KOPT-K1 (cell line): ENCODE measurements around the gene EHD4.

Experiments
- H3K27ac ChIP-seq: fragments of 200-600 bp; sonication (generic); 2 replicates; pipeline ENCODE4 v1.5.1; 2016; ENCODE audit warnings: antibody characterized with exemption, mild to moderate bottlenecking, low read depth, low read length; ENCODE audit not compliant: poor library complexity, severe bottlenecking
- H3K36me3 ChIP-seq: fragments of 200-600 bp; sonication (generic); 2 replicates; pipeline ENCODE4 v1.5.1; 2017; ENCODE audit warnings: antibody characterized with exemption, mild to moderate bottlenecking, low read length, moderate library complexity; ENCODE audit not compliant: insufficient read depth
- H3K9me3 ChIP-seq: fragments of 200-600 bp; sonication (generic); 2 replicates; pipeline ENCODE4 v1.5.1; 2017; ENCODE audit warnings: antibody characterized with exemption, low read length, mild to moderate bottlenecking; ENCODE audit not compliant: insufficient read depth, poor library complexity, severe bottlenecking

Gene EHD4

DNA sequence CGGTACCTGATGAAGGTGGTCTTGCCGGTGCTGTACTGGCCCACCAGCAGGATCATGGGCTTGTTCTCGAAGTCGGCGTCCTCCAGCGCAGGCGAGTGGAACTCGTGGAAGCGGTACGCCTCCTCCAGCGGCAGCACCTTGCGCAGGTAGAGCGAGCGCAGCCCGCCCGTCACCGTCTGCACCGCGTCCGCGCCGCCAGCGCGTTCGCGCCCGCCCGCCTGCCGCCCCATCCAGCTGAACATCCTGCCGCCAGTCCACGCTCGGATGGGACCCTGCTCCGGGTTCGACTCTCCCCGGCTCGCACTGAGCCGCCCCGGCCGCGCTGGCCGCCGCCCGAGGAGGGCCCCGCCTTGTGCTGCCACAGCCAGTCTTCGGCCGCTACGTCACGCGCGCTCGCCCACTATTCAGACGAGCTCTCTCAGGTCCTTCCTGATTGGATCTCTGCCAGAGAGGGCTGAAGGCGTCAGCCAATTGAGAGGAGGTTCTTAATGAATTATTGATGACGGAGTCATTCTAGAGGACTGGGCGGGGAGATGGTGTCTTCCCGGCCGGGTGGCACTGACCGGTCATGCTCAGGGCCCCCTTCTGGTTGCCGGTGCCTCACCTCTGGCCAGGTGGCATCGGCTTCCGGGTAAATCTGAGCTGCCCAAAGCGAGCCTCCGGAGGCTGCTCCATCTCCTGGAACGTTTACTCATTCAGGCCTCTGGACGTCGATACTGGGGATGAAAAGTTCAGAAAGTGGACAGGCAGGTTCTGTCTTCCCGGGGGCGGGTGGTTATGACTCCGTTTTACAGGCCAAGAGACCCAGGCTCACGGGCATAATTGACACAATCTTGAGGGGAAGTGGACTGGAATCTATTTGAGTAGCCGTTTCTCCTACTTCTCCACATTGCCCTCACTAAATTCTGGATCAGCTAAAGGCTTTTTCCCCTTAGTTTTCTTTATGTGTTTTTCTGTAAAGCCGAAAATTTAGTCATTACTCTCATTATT lies at the start of gene EHD4:
Gene EHD4, minus strand, starts transcription at position 305 of the 990 bp plus-strand sequence. Its CDS starts 63 bp downstream, at position 242.
- H3K27ac ChIP-seq = no peak within 1 kb of the TSS
- no peaks in the 10 kb centered on the region for H3K9me3 ChIP-seq
- H3K36me3 ChIP-seq = no peaks in the 10 kb centered on the region

DNA sequence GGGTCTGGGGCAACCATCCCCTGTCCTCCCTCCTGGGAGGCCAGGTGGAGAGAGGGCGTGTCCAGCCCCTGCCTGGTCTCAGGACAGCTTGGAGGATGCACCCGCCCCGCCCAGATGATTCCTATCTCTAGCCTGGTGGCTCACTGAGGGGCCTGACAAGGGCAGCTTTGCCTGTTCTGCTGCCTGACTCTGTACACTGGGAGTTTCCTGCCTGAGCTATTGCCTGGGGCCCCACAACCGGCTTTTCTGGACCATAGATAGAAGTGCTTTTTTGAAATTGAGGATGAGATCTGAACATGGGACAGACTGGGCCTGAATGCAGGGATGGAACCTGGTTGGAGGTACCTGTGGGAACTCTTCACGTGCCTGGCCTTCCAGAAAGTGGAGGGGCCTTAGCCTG lies 49.2 kb upstream of the EHD4 start:
- Histone ChIP-seq H3K9me3 (no peaks in the 10 kb centered on the region), H3K27ac (no peak overlapping the region)

DNA sequence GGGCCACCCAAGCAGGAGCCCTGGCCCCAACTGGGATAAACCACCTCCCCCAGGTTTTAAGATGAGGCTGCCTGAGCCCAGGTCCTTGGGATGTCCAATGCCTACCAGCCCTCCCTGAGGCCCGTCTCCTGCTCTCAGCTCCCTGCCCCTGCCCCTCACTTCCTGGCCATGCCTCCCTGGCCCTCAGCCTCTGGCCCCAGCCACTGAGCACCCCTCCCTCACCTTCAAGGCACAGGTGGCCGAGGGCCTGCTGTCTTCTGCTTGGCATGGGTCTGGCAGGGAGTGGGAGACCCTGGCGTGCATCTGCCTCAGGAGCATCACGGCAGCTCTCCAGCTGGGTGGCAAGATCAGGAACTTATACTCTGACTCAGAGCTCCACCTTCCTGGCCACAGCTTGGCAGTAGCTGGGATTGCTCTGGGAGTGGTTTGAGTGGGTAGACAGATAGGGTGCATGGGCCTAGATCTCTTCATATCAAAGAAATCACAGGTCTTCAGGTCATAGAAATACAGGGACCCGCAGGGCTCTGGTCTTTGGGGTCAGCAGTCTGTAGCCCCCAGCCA lies 48.4 kb upstream of the EHD4 start, which contains the start of gene PLA2G4E:
Gene PLA2G4E, minus strand, starts transcription at position 330 of the 561 bp plus-strand sequence. Its CDS starts 12 bp downstream, at position 318.
- no peaks in the 10 kb centered on the region for H3K36me3 ChIP-seq
- no peaks in the 10 kb centered on the region for H3K9me3 ChIP-seq
- H3K27ac ChIP-seq = no peak within 1 kb of the TSS

More for the DNA sequence above, 49.2 kb upstream of the EHD4 start:
- no peaks in the 10 kb centered on the region for H3K36me3 ChIP-seq

DNA sequence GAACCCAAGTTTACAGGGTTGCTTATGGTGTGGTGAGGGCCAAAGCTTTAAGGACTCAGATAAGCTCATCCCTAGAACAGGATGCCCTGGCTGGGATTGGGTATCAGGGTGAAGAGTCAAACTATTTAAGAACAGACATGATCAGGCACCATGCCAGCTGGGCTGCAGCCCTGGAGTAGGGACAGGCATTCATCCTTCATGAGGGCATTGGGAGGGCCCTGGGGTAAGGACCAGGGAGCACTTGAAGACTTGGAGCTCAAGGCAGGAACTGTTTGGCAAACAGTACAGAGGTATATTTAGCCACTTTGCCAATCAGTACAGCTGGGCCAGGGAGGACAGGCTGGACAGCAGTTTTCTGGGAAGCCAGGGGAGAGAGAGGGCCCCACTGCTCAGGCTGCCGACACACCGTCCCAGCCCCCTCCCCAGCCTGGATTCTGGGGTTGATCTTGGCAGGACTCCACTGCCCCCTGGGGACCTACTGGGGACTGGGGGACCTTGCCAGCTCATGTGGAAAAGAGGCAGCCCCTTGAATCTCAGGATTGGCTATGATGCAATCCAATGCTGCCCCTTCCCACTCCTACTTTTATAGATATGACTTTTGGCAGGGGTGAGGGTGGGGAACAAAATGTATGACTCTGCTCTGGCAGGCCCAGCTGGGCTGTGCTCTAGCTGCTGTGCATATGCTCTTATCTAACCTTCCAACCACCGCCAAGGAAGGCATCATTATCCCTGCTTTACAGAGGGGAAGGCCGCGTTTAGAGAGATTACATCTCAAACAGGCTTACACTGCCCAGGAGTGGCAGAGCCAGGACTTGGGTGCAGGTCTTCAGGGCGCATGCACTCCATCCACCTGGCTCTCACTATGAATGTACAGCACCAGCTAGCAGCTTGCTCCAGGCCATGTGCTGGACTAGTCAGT lies 46.2 kb upstream of the EHD4 start:
- H3K9me3 ChIP-seq = no peaks in the 10 kb centered on the region
- no peak overlapping the region for H3K27ac ChIP-seq
- H3K36me3 ChIP-seq = no peaks in the 10 kb centered on the region

DNA sequence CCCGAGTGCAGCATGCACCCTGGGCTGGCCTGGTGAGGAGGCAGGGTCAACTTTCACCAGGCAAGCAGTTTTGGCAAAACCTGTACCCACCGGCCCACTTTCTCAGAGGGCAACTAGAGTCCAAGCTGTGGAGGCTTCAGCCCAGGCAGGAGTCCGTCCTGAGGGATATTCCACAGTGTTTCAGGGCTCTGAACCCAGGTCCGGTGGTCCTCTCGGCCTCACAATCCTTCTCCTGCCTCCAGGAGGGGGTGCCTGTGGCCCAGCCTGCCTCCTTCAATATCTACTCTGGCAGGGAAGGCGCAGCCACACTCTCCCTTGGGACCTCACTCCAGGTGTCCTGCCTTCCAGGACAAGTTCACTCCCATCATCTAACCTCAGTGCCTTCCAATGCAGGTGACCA lies 44.6 kb upstream of the EHD4 start:
- H3K27ac ChIP-seq = no peak overlapping the region
- H3K36me3 ChIP-seq = no peaks in the 10 kb centered on the region

DNA sequence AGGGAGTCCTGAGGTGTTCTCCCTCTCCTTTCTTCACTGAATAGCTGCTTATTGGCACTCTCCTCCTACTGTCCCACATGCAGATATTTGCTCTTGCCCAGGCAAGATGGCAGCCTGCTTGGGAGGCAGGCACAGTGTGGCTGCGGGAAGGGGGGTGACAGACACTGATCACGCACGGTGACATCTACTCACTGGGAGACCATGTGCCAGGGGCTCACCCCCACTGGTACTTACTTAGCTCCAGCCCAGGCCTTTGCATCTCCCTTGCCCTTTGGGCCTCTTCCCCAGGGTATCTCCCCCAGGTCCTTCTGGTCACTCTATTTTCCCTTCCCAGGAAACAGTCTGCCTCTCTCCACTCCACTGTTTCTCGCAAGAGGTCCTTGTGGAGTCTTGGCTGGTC lies 42.0 kb upstream of the EHD4 start:
- H3K9me3 ChIP-seq = no peaks in the 10 kb centered on the region
- no peak overlapping the region for H3K27ac ChIP-seq
- H3K36me3 ChIP-seq = no peaks in the 10 kb centered on the region

More for the DNA sequence above, 44.6 kb upstream of the EHD4 start:
- no peaks in the 10 kb centered on the region for H3K9me3 ChIP-seq

DNA sequence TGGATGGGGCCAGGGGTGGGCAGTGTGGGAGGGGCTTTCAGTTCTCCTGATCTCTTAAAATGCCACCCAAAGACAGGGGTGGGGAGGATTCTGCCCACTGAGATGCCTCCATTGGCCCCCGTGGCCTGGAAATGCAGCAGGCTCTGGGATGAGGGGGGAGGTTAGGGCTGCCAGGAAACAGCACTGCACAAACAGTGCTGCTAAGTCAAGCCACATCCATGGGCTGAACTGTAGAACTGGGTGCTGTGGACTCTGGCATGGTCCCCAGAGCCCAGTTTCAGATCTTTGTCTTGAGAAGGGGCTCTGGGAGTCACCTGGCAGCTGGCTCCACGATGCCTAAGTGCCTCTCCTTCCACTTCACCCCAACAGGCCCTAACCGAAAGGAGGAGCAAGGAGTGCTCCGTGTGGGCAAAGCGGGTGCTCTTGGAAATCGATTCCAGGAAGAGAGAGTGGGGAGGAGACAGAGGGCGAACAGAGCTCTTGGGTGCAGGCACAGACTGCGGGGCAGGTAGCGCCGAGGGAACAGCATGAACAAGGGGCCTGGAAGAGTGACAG lies 40.6 kb upstream of the EHD4 start:
- no peaks in the 10 kb centered on the region for H3K9me3 ChIP-seq
- H3K27ac ChIP-seq = no peak overlapping the region
- H3K36me3 ChIP-seq = no peaks in the 10 kb centered on the region

DNA sequence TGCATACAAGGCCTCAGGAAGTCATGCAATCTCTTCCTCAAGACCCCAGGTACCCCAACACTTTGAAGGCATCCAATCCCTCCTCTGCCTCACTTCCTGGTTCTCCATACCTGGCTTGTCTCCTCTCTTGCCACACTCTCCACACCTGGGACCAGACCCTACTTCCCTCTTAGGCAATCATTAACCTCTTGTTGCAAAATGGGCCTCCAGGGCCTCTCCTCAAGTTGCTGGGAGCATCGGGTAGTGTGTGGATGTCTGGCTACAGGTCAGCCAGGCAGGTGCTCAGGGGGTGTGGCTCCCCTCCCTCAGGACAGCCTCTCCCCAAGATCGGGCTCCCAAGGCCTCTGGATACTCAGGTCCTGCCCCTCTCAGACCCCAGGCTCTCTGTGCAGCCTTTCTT lies 39.9 kb upstream of the EHD4 start:
- no peak overlapping the region for H3K27ac ChIP-seq
- no peaks in the 10 kb centered on the region for H3K36me3 ChIP-seq
- H3K9me3 ChIP-seq = no peaks in the 10 kb centered on the region

DNA sequence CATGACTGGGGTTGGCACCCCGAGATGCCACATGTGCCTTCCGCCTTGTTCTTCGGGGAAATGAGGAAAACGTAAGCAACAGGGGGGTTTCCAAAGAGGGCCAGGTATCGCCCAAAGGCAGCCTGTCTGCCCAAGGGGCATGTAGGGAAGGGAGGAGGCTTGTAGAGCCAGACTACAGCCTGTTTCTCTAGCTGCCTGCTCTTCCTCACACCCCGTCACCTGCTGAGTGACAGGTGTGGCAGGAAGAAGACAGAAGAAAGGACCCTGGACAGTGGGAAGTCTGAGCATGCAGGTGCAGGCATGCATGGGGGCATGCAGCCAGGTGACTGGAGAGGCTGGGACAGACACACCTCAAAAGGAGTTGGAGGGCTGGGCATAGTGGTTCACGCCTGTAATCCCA lies 38.7 kb upstream of the EHD4 start:
- H3K36me3 ChIP-seq = no peaks in the 10 kb centered on the region
- H3K9me3 ChIP-seq = no peaks in the 10 kb centered on the region
- no peak overlapping the region for H3K27ac ChIP-seq

DNA sequence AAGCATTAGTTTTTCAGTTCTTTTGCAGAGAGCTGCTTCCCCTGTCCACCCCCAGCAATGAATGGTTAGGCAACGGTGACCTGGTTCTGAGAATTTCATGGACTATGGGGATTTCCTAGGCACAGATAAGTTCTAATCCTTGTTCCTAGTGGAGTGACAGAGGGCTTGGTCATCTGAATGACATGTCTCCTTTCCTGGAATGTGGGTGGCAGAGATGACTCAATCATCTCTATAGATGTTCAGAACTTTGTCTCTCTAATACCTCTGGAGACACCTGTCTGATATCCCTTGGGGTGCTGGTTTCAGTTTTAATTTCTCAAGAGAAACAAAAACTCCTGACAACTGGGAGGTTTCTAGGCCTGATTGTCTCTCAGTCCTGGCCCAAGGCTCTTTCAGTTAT lies 38.1 kb upstream of the EHD4 start:
- Histone ChIP-seq H3K36me3 (no peaks in the 10 kb centered on the region), H3K27ac (no peak overlapping the region), H3K9me3 (no peaks in the 10 kb centered on the region)

DNA sequence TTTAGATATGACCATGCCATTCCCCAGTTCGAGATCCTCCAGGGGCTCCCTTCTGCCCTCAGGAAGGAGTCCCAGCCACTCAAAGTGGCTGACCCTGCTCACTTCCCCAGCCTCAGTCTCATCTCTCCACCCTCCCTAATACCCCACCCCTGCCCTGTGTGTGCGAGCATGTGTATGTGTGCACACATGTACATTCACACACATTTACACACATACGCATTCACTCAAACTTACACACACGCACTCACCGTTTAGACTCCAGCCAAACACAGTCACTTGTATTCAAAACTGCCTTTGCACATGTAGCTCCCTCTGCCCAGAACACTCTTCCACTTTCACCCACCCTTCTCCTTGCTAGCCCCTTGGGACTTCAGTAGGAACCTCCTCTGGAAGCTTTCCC lies 37.1 kb upstream of the EHD4 start:
- H3K9me3 ChIP-seq = no peaks in the 10 kb centered on the region
- H3K36me3 ChIP-seq = no peaks in the 10 kb centered on the region
- no peak overlapping the region for H3K27ac ChIP-seq

DNA sequence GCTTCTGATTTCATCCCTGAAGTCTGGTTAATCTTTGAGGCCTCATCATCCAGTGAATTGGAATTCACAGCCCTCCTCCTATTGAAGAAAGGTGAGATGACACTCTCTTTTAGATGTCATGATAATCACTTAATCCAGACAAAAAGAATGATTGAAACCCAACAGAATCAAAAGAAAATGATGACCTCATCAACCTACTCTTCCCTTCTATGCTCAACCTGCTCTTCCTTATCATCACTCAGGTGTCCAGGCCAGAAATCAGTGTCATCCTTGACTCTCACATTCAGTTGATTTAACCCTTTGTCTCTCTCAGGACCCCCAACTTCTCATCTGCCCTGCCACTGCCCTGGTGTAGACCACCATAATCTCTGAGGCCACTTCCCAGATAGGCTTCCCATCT lies 36.7 kb upstream of the EHD4 start:
- Histone ChIP-seq H3K9me3 (no peaks in the 10 kb centered on the region), H3K36me3 (no peaks in the 10 kb centered on the region), H3K27ac (no peak overlapping the region)

DNA sequence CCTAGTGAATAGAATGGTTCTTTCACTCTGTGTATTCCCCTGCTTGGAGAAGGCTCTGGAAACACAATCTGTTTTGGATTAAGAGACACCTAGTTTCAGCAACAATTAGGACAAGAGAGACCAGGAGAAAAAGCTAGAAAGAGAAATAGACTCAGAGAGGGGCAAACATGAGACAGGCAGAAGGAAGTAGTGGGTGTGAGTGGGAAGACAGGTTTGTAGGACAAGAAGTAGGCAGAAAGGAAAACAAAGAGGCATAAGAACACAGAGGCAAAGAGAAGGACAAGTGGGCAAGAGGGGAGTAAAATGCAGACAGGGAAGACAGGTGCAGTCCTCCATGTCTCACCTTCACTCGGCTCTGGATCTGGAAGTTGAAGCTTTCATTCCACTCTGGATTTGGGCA lies 35.0 kb upstream of the EHD4 start:
- H3K27ac ChIP-seq = no peak overlapping the region
- no peaks in the 10 kb centered on the region for H3K9me3 ChIP-seq
- H3K36me3 ChIP-seq = no peaks in the 10 kb centered on the region

DNA sequence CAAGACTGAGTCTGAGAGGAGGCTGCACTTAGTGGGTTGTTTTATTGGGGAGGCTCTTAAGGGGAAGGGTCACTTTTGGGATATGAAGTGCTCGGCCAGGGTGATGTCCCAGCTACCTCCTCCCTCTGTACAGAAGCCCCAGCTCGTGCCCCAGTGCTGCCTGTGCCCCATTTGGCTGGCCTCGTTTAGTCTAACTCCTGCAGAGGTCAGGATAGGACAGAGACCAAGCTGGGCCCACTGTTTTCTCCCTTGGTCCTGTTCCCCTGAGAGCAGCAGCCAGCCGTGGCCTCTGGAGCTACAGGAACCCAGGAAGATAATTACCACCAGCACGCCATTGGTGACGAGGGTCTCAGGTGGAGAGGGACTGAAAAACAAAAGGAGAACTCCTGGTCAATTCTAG lies 30.0 kb upstream of the EHD4 start:
- H3K9me3 ChIP-seq = no peaks in the 10 kb centered on the region
- no peak overlapping the region for H3K27ac ChIP-seq
- H3K36me3 ChIP-seq = no peaks in the 10 kb centered on the region
